GM21360 (cell line): ENCODE results near the gene STC2.

Experiments
- ATAC-seq: cut with Tn5 transposase; IDR thresholded peaks from one replicate; pipeline ENCODE4 v1.9.1; 2021; ENCODE audit warnings: mild to moderate bottlenecking, moderate library complexity; ENCODE audit not compliant: unreplicated experiment

The STC2 gene

GRCh38 chr5:173268750-173269432 is 59.3 kb downstream of the STC2 start:
- ATAC-seq = no peak

DNA sequence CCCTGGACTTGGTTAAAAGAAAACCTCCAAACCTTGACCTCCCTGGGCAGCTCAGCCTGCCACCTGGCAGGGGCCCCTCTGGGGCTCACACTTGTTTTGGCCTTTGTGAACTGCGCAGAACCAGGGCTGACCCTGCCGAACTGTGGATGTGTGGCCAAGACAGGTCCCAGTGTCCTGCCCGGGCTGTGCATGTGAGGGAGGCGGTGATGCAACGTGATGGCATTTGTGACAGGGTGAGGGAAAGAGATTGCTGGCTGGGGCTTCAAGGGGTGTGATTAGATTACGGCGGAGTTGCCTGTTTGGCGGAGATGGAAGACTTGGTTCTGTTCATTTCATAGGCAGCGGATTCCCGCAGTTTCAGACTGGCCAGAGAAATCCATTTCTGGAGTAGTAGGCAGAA is 62.8 kb downstream of the STC2 start:
- no peak for ATAC-seq
